ENCODE data around the gene KIF20A.

Gene KIF20A

DNA sequence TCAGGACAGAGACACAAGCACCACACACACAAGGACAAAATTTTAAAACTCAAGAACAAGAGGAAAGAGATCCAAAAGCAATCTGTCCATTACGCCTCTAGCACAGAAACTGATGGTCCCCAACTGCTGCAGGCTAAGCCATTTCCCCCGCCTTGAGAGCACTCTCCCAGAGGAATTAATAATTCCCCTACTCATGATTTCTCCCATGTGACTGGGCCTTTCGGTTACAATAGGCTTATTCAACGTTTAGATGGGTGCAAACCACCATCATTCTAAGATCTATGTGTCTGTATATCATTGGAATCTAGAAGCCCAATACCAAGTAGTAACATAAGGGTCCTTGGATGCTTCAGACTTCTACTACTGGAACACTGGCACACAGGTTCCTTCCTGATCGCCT lies 19.2 kb upstream of the KIF20A start:
- FAIRE-seq: no peak
- TF ChIP-seq POLR2AphosphoS5 (IDR thresholded peaks at IDR 0.05; ENCODE audit: low read depth, low read length): no peak
- no peak for TF ChIP-seq TAF1 (IDR thresholded peaks at IDR 0.05; ENCODE audit: borderline replicate concordance, low read depth, low read length)
- no peak for TF ChIP-seq POLR2A (IDR thresholded peaks at IDR 0.05; ENCODE audit: low read depth, low read length)
- no peak for DNase-seq (ENCODE audit: insufficient read length)

DNA sequence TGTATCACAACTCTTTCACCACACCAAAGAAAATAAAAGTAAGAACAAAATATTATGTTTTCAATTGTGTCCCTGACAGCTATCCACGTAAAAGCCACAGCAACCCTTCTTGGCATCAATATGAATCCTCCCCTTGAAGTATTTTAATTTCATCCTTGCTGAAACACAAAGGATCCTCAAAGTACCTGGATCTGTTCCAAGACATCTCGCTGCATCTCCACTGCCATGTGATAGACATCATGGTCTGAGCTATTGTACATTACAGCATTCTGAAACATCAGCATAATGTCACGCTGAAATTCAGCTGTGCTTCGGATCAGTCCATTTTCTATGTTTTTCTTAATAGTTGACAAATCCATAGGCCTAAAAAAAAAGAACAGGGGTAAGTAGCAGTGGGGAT lies 18.2 kb upstream of the KIF20A start:
- FAIRE-seq: no peak
- DNase-seq (ENCODE audit: insufficient read length): no peak
- no peak for TF ChIP-seq TAF1 (IDR thresholded peaks at IDR 0.05; ENCODE audit: borderline replicate concordance, low read depth, low read length)
- no peak for TF ChIP-seq POLR2AphosphoS5 (IDR thresholded peaks at IDR 0.05; ENCODE audit: low read depth, low read length)
- TF ChIP-seq POLR2A (IDR thresholded peaks at IDR 0.05; ENCODE audit: low read depth, low read length): no peak

DNA sequence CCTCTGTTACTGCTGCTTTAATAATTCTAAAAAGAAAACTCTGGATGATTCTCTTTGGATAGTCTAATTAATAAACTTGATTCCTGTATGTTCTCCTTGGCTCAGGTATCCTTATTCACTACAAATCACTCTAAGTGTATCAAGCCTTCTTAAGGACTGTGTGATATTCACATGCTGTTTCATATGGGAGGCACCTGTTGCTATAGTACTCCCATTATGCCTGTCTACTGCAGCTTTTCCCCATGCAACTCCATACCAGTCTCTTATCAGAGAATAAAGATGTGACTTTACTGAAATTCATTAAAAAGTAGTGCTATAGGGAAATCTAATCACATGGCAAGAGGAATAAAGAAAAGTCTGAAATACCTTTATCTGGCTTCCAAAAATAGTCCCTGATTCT lies 15.2 kb upstream of the KIF20A start:
- TF ChIP-seq TAF1 (IDR thresholded peaks at IDR 0.05; ENCODE audit: borderline replicate concordance, low read depth, low read length) (no peak), POLR2AphosphoS5 (IDR thresholded peaks at IDR 0.05; ENCODE audit: low read depth, low read length) (no peak), POLR2A (IDR thresholded peaks at IDR 0.05; ENCODE audit: low read depth, low read length) (no peak)
- no peak for DNase-seq (ENCODE audit: insufficient read length)
- no peak for FAIRE-seq

DNA sequence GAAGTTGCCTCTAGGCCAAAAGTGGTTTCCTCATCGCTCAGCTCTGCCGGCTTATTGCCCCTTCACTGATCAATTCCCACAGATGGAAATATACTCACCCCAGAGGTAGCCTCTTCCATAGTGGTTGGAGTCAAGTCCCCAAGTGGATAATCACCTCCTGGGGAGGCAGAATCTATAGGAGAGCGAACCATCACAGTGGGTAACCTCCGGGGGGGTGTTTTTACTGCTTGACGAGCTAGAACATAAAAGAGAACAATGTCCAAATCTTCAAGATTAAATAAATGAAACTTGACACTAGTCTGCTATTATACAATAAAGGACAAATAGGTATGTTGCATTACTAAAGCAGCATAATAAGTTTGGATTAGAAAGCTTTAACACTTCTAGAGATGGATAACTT lies 9.8 kb upstream of the KIF20A start:
- no peak for TF ChIP-seq TAF1 (IDR thresholded peaks at IDR 0.05; ENCODE audit: borderline replicate concordance, low read depth, low read length)
- no peak for TF ChIP-seq POLR2A (IDR thresholded peaks at IDR 0.05; ENCODE audit: low read depth, low read length)
- no peak for TF ChIP-seq POLR2AphosphoS5 (IDR thresholded peaks at IDR 0.05; ENCODE audit: low read depth, low read length)
- FAIRE-seq: no peak

DNA sequence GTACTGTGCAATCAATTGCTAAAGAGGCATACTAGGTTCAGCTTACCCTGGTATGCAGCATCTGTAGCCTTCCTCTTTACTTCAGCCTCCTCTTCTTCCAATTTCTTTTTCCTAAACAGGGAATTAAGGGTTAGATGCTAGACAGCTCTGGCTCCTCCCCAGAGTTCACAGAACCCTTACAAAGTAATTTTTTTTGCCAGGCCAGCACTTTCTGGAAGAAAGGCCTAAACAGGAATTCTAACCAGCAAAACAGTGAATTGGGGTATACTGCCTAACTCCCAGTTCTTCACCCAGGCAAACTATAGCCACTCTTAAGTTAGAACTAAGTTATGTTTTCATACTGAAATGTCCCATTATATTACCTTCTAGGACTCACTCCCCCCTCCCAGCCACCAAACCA lies 8.6 kb upstream of the KIF20A start:
- TF ChIP-seq POLR2A (IDR thresholded peaks at IDR 0.05; ENCODE audit: low read depth, low read length) (no peak), TAF1 (IDR thresholded peaks at IDR 0.05; ENCODE audit: borderline replicate concordance, low read depth, low read length) (no peak), POLR2AphosphoS5 (IDR thresholded peaks at IDR 0.05; ENCODE audit: low read depth, low read length) (no peak)
- no peak for DNase-seq (ENCODE audit: insufficient read length)
- FAIRE-seq: no peak

More for the DNA sequence above, 9.8 kb upstream of the KIF20A start:
- no peak for DNase-seq (ENCODE audit: insufficient read length)

DNA sequence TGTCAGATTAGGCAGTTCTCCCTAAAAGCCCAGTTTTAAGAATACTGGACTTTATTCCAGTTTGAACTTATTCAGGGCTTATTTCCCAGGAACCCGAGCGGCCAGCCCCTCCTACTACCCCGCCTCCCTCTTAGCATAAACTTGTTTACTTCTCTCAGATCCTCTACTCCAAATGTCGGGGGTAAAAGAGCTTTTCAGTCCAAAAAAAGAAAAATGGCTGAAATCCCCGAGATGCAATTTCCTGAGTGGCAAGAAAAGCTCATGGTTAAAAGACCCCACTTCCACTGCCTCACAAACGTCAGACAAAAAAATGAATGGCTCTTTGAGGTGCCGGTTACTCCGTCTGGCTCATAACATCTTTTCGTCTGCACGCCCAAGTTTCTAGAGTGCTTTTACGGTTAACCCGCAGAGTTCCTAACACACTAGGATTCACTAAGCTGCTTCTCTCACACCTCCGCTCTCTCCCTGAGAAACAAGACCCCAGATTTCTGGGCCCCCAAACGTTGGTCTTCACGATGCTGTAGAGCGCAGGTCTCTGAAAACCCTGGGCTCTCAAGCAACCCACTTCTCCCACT lies 884 bp upstream of the KIF20A start:
- FAIRE-seq: no peak
- no peak for DNase-seq (ENCODE audit: insufficient read length)
- TF ChIP-seq POLR2AphosphoS5 (IDR thresholded peaks at IDR 0.05; ENCODE audit: low read depth, low read length) (no peak), POLR2A (IDR thresholded peaks at IDR 0.05; ENCODE audit: low read depth, low read length) (no peak), TAF1 (IDR thresholded peaks at IDR 0.05; ENCODE audit: borderline replicate concordance, low read depth, low read length) (no peak)

DNA sequence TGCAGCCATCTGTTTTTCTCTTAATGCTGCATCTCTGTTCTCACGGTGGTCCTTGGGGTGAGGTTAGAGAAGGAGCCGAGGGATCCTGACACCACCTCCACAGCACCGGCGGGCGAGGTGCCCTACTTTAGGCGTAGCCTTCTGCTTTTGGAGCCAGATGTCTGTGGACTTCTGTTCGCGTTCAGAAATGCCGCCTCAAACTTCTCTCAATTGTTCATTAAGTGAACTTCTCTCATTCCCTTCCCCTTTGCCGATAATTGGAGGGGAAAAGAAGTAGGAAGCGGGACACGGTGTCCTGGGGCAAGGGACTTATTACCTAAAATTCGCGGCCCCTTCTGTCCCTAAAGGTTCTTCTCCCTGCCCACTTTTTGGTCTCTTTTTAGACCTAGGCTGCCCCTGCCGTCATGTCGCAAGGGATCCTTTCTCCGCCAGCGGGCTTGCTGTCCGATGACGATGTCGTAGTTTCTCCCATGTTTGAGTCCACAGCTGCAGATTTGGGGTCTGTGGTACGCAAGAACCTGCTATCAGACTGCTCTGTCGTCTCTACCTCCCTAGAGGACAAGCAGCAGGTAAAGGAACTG lies 455 bp downstream of the KIF20A start:
- TF ChIP-seq POLR2A (IDR thresholded peaks at IDR 0.05; ENCODE audit: low read depth, low read length) (no peak), POLR2AphosphoS5 (IDR thresholded peaks at IDR 0.05; ENCODE audit: low read depth, low read length) (no peak), TAF1 (IDR thresholded peaks at IDR 0.05; ENCODE audit: borderline replicate concordance, low read depth, low read length) (no peak)
- FAIRE-seq (no peak), DNase-seq (ENCODE audit: insufficient read length) (no peak)

DNA sequence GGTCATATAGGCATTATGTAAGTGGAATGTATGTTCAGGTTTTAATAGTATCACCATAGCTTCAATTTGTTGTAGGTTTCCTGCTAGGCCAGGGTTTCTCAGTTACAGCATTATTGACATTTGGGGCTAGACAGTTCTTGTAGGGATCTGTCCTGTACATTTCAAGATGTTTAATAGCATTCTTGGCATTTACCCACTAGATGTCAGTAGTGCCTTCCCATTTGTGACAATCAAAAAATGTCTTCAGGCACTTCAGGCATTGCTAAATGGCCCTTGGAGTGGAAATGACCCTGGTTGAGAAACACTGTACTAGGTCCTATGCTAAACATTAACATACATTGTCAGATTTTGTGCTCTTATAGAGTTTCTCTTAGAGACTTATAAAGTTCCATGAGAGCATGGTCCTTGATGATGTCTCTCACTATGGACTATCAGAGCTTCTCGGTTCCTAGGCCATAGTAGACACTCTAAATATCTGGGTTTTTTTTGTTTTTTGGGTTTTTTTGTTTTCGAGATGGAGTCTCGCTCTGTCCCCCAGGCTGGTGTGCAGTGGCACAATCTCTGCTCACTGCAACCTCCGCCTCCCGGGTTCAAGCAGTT lies 1.4 kb downstream of the KIF20A start:
- TF ChIP-seq TAF1 (IDR thresholded peaks at IDR 0.05; ENCODE audit: borderline replicate concordance, low read depth, low read length): no peak
- TF ChIP-seq POLR2AphosphoS5 (IDR thresholded peaks at IDR 0.05; ENCODE audit: low read depth, low read length): no peak
- no peak for TF ChIP-seq POLR2A (IDR thresholded peaks at IDR 0.05; ENCODE audit: low read depth, low read length)
- FAIRE-seq (peak; percentile 36), DNase-seq (ENCODE audit: insufficient read length) (no peak)

DNA sequence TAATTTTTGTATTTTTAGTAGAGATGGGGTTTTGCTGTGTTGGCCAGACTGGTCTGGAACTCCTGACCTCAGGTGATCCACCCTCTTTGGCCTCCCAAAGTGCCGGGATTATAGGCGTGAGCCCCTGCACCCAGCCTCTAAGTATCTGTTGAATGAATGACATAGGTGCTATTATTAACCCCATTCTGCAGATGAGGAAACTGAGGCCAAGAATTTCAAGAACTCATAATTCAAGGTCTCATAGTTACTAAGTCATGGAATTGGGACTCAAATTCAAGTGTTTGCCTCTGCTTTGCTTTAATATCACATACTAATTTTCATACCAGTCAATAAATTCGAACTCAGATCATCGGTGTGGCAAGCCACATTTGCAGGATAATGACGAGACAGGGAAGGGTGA lies 1.9 kb downstream of the KIF20A start:
- FAIRE-seq (no peak), DNase-seq (ENCODE audit: insufficient read length) (no peak)
- TF ChIP-seq POLR2A (IDR thresholded peaks at IDR 0.05; ENCODE audit: low read depth, low read length): no peak
- no peak for TF ChIP-seq POLR2AphosphoS5 (IDR thresholded peaks at IDR 0.05; ENCODE audit: low read depth, low read length)
- TF ChIP-seq TAF1 (IDR thresholded peaks at IDR 0.05; ENCODE audit: borderline replicate concordance, low read depth, low read length): no peak

DNA sequence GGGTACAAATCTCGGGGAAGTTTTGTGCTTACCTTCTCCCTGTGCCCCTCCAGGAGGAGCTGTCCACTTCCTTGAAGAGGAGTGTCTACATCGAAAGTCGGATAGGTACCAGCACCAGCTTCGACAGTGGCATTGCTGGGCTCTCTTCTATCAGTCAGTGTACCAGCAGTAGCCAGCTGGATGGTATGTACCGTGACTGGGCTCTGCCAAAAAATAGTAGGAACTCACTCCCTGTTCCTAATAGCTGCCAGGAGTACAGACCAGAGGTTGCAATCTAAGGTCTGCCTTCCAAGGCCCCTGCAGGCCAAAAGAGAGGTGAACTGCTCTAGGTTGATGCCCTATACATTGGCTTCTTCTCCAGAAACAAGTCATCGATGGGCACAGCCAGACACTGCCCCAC lies 3.9 kb downstream of the KIF20A start:
- no peak for DNase-seq (ENCODE audit: insufficient read length)
- FAIRE-seq: no peak
- no peak for TF ChIP-seq POLR2AphosphoS5 (IDR thresholded peaks at IDR 0.05; ENCODE audit: low read depth, low read length)
- TF ChIP-seq POLR2A (IDR thresholded peaks at IDR 0.05; ENCODE audit: low read depth, low read length): no peak
- no peak for TF ChIP-seq TAF1 (IDR thresholded peaks at IDR 0.05; ENCODE audit: borderline replicate concordance, low read depth, low read length)

DNA sequence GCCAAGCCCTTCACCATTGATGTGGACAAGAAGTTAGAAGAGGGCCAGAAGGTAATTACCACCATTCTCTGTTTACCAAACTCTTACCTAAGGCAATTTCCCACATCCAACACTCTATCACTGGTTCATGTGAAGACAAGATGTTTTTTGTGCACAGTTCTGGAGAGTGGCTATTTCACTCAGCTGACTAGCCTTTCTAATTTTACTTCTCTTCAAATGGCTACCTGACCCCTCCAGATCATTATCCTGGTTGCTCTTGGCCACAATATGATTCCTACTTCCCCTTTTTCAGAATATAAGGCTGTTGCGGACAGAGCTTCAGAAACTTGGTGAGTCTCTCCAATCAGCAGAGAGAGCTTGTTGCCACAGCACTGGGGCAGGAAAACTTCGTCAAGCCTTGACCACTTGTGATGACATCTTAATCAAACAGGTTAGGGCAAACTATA lies 7.1 kb downstream of the KIF20A start:
- FAIRE-seq (no peak), DNase-seq (ENCODE audit: insufficient read length) (no peak)
- TF ChIP-seq POLR2A (IDR thresholded peaks at IDR 0.05; ENCODE audit: low read depth, low read length) (no peak), POLR2AphosphoS5 (IDR thresholded peaks at IDR 0.05; ENCODE audit: low read depth, low read length) (peak; percentile 52; the same call in 1 of the 2 replicates)

DNA sequence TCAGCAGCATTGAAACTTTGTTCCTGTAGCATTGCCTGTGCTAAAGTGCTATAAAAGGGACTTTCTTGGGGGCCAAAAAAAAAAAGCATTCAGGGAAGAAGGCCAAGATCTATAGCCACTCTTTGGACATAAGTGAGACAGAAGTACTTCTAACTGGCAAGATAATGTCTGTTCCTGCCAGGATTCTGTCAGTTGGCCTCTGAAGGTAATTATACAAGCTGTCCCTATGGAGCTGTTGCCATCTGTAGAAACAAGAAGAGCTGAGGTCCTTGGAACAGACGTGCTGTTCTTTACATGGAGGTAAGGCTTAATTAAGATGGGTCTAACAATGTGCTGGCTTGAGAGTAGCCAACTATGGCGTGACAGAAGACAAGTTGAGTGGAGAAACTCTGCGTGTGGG lies 9.7 kb downstream of the KIF20A start:
- no peak for DNase-seq (ENCODE audit: insufficient read length)
- TF ChIP-seq POLR2A (IDR thresholded peaks at IDR 0.05; ENCODE audit: low read depth, low read length): no peak
- TF ChIP-seq POLR2AphosphoS5 (IDR thresholded peaks at IDR 0.05; ENCODE audit: low read depth, low read length): no peak
- TF ChIP-seq TAF1 (IDR thresholded peaks at IDR 0.05; ENCODE audit: borderline replicate concordance, low read depth, low read length): no peak
- no peak for FAIRE-seq

All from GM12892 (cell line).